NCI-H748 treated with DMSO at 0.1 percent for 48 hours (cell line): ENCODE results near the gene TBL1X.

Experiments
- DNase-seq: peaks from one replicate; lab custom pipeline; 2025; lab: John Stamatoyannopoulos, UW

Gene TBL1X

DNA sequence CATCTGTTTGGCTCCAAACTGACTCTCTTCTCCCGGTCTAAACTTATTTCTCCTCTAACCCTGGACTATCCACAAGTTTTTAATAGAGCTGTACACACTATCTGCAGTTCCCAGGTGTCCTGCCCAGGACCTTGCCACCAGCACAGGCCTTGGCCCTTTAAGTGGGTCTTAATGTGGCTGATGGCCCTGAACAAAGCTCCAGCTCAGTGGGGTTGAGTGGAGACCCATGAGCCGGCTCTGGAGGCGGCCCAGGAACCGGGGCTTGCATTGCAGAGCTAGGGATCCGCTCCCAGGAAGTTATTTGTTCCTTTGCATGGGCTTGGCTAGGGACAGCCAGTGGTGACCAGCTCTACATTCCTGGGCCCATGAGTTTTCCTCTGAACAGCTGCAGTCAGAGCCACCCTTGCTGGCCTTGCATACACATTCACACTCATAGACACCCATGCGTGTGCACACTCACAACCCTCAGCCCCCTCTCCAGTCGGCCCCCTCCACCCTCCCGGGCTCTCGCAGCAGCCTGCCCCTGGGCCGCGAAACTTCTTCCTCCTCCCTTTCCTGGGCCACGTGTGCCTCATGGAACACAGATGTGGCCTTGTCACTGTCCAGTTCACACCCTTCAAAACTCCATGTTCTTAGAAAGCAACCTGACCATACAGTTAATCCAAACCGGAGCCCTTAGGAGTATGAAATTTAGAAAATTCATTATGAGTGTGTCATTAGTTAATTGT is 242.6 kb downstream of the TBL1X start:
- no peak for DNase-seq

DNA sequence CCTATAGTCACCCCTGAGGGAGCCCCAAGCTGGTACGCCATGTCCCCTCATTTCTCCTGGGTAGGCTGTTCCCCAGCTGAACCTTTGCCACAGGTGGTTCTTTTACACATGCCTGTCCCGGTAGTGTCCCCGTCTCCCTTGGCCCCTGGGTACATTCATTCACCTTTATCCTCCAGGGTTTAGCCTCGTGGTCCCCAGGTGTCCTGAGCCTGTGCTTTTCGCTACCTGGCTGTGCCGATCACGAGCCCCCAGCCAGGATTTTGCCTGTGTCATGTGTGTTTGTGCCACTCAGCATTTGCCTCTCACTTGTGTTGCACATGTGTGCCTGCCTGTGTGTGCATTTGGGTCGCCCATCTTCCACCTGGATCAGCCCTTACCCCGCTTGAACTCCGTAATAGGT is 243.2 kb downstream of the TBL1X start:
- no peak for DNase-seq

DNA sequence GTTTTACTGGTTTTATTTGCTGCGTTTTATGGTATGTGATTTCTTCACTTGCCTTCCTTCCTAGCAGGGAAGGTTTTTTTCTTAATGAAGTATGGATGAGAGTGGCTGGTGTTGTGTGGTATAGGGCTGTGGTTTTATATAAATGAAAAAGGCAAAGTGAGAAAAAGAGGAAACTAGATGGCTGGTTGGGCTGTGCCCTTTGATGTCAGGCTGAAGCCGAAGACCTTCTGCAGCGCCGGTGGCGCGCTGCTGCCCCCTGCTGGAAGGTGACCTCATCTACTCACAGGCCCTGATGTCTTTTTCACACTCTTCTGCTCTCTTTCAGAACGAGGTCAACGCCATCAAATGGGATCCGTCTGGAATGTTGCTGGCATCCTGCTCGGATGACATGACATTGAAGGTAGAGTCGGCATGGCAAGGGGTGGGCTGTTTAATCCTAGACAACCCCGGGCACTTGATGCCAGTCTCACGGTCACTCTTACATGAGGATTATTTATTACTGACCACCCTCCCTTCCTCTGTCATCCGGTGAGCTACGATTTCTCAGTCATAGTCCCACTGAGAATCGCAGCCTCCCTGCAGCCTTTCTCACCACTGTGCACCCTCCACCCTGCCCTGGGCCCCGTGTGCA is 244.2 kb downstream of the TBL1X start:
- DNase-seq: peak; percentile 39

DNA sequence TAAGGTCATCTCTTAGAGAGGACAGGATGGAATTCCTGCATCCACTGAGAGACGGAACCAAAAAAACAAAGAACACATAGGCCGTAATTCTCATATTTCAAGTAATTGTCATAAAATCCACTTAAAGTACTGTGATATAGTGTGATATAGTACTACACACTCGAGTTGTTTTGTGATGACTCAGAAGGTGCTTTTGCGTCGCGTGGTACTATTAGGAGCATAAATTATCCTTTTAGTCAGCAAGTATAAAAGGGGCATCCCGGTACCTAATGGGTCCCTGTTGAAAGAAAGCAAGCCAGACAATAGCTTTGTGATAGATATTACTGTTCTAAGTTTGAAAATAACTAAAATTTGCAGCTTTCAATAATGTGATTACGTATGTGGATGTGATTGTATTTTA is 245.5 kb downstream of the TBL1X start:
- no peak for DNase-seq

DNA sequence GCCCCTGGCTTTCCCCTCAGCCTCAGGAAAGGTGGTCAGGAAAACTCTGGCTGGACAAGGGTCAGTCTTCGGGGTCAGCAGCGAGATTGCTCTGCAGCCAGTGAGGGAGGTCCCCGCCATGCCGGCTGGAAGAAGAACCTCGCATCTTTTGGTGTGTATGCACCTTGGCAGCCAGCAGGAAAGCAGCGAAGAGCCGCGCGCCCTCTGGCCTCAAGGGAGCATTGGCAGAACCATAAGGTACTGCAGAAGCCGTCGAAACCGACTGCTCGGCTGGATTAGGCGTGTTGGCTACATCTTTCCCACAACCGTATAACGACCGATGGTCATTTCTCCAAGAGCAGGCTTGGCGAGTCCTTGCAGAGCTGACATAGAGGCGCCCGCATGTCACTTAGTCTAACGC is 252.5 kb downstream of the TBL1X start:
- no peak for DNase-seq

DNA sequence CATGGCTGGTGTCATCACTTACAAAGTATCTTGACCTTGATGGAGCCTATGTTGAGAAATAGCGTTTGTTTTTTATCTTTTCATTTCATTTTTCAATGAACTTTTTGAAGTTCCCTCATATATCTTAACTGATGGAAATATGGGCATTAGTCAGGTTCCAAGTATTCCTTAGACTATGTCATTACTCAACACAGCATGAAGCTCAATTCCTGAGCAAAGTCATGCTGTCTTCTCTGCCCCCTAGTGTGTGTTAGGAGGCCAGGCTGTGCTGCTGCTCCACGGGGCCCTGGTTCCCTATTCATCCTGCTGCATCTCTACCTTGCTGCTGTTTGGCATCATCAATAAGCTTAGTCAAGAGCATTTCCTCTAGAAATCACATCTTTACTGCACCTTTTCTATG is 259.9 kb downstream of the TBL1X start:
- DNase-seq: no peak

DNA sequence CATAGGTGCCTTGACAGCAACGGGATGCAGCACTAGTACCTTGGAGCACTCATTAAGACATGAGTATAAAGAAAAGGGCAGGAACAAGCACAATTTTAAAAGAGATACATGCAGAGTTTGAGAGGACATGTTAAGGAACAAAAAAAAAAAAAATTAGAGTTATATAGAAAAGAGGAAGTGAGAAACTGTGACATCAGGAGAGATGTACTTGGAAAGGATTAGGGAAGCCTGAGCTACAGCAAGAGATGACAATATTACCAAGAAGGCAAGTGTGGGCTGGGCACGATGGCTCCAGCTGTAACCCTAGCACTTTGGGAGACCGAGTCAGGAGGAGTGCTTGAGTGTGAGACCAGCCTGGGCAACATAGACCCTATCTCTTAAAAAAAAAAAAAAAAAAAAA is 263.4 kb downstream of the TBL1X start:
- DNase-seq: no peak

DNA sequence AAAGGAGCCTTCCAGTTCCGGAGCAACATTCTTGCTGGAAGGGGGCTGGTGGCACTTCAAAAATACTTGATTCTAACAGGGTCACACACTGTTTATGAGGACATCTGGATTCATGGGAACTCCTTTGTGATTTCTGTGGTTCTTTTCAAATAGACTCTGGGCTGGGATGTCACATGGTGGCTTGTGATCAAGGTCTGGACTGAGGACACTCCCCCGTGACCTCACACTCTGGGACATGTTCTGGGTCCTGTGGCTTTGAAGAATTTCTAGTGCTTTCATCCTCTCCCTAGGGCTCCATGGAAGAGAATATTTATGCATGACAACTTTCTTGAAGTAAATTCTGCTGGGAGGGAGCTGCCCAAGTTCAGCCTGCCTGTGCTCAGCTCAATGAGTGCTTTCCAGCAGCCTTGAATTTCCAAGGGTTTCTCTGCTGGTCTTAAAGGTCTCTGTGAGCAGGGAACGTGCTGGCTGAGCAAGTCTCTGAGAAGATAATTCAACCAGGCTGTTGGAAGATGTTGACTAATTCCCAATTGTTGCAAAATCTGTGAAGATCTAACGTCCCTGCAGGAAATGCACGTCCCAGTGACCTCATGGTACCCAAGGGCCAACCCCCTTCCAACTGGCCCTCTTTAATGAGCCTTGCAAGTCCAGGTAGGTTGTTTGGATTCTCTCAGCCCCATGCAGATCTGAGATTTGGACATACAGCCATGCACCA is 264.5 kb downstream of the TBL1X start:
- no peak for DNase-seq

DNA sequence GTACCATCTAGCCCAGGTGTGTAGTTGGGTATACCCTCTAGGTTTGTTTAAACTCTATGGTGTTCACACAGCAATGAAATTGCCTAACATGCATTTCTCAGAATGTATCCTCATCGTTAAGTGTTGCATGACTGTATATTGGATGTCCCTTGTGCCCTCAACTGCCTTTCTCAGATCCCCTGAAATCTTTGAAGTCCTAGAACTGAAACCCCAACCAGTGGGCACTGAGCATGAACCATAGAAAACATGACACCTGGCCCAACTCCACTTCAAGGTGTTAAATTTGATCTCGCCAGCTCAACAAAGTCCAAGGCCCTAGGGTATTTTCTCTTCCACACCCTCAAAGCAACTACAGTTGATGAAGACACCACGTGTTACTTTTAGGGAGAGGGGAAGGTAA is 265.2 kb downstream of the TBL1X start:
- DNase-seq: no peak

DNA sequence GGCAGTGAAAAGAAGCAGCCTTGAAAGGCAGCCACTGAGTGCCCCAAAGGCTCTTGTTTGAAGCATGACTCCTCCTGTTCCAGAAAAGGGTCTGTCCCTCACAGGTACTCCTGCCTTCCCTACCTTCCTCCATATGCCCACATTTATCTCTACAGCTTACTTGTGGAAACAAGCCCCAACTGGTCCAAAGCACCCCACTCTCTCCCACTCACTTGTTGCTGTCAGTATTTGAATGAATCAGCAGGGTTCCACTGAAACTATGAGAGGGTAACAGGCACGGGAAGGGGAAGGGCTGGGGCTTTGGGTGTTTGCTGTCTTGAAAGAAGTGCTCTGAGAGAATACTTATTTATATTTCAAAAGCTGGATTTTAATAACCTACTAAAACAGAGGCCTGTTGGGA is 265.9 kb downstream of the TBL1X start:
- no peak for DNase-seq

DNA sequence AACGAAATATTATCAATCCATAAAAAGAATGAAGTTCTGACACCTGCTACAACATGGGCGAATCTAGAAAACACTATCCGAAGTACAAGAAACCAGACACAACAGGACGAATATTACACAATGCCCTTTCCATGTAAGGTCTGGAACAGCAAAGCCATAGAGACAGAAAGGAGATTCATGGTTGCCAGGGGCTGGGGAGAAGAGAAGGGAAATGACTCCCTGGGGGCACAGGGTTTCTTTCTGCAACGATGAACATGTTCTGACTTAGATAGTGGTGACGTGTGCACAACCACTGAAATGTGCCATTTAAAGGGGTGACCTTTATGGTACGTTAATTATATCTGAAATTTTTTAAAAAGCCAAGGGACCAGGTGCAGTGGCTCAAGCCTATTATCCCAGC is 272.5 kb downstream of the TBL1X start:
- DNase-seq: no peak

DNA sequence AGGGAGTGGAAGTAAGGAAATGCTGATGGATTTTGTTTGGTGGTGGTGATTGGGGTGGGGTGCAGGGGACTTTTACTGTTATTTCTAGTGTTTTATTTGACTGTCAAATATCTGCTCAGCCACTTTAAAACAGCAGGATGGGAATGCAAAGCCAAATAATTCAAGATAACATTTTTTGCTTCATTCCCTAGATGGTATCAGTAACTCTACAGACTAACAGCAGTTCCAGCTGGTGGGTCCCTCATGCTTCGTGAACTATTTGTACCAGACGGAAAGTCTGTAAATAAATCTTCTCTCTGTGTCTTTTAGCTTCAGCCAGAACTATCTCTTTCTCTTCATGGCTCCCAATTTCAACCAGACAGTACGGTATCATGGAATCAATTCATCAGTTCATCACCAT is 273.3 kb downstream of the TBL1X start:
- DNase-seq: no peak

DNA sequence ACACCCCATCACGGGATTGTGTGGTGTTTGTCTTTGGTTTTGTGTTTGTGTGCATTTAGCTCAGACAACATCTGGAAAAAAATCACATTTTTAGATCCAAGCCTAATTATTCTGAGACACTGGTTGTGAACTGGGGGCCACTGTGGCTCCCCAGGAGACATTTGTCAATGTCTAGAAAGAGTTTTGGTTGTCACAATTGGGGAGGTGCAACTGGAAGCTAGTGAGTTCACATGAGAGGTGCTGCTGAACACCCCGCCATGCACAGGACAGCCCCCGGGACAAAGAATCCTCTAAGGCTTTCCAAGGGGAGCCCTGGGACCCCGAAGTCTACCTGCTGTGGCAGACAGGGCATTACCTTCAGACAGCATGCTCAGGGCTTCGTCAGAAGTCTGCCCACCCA is 274.3 kb downstream of the TBL1X start:
- no peak for DNase-seq

DNA sequence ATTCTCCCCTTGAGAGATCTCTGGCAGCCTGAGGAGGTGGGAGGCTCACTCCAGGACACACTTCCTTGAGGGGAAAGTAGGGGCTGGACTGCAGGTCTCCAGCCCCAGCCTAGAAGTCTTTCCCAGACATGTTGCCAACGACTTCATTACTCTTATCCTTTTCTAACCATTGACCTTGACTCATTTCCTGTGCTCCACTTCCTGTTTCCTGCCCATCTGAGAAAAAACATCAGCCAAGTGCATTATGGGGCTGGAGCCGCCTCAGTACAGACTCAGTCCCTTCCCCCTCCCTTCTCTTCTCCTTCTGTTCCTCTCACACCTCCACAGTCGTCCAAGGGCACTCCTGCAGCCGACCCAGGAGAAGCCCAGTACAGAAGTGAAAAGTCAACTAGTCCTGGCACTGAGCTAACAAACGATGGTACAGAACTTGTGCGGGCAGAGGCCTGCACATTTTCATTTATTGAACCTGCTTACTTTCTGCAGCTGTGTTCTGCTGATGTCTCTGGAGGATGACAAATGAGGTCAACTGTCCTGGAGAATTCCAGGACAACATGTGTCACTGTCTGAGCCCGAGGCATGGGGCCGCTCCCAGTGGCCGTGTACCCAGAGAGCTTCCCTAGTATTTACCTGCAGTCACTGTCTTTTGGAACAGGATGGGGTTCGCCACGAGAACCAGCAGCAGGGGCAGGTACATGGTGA is 280.7 kb downstream of the TBL1X start:
- no peak for DNase-seq

DNA sequence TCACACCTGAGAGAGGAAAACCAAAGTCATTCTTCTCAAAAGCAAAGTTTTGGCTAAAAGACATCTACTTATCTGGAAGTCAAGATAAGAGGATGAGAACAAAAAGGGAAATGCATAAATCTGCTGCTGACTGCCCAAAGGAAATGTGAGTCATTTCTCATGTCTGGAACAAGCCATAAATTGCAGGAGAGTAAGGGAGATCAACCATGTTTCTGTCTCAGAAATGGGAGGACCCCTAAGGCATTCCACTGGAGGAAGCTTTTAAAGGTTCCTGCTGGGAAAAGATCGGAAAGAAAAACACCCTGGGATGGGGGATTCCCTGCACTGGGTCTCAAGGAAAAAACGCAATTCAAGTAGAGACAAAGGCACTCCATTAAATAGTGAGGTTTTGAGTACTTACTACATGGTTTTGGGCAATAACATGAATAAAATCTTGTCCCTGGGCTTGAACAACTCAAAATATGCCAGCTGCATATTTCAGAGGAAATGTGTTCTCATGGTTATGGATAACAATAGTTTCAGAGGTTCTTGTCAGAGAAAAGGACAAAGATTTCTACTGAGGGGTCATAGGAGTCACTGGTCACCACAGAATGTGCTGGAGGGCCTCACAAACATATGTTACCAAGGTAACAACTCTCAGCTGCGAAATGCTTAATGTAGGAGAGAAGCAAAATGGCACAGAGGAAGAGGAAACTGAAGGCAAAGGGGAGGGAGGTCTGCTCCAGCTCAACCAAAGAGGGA is 281.5 kb downstream of the TBL1X start:
- DNase-seq: no peak

DNA sequence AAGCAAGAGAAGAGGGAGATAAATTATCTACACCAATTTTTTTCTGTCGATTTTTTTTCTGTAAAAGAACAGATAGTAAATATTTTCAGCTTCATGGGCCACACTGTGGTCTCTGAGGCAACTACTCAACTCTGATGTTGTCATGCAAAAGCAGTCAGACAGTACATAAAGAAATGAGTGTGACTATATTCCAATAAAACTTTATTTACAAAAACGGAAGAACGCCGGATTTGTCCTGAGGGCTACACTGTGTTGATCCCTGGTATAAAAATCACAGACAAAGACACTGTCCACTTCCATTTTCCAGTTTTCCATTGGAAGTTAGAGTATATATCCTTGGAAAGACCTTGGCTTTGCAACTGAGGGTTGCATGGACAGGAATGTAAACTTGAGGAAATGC is 282.8 kb downstream of the TBL1X start:
- DNase-seq: no peak

DNA sequence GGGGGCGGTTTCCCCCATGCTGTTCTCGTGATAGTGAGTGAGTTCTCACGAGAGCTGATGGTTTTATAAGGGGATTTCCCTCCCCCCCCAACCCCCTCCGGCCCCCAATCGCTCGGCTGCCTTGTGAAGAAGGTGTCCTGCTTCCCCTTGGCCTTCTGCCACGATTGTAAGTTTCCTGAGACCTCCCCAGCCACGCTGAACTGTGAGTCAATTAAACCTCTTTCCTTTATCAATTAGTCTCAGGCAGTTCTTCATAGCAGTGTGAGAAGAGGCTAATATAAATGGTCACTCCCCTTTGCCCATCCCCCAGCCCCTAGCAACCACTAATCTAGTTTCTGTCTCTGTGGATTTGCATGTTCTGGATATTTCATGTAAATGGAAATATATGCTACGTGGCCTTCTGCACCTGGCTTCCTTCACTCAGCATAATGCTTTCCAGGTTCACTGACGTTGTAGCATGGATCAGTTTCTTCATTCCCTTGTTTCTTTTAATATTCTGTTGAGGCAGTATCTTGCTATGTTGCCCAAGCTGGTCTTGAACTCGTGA is 284.4 kb downstream of the TBL1X start:
- no peak for DNase-seq

DNA sequence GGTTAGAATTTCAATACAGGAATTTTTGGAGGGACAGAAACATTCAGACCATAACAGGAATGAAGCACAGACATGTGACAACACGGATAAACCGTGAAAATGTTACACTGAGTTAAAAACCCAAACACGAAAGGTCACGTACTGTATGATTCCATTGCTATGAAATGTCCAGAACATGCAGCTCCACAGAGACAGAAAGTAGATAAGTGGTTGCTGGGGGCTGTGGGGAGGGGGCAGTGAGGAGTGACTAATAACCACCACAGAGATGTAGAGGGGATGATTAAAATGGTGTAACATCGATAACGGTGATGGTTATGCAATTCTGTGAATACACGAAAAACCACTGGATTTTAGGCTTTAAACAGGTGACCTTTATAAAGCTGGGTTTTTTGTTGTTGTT is 292.5 kb downstream of the TBL1X start:
- DNase-seq: no peak

DNA sequence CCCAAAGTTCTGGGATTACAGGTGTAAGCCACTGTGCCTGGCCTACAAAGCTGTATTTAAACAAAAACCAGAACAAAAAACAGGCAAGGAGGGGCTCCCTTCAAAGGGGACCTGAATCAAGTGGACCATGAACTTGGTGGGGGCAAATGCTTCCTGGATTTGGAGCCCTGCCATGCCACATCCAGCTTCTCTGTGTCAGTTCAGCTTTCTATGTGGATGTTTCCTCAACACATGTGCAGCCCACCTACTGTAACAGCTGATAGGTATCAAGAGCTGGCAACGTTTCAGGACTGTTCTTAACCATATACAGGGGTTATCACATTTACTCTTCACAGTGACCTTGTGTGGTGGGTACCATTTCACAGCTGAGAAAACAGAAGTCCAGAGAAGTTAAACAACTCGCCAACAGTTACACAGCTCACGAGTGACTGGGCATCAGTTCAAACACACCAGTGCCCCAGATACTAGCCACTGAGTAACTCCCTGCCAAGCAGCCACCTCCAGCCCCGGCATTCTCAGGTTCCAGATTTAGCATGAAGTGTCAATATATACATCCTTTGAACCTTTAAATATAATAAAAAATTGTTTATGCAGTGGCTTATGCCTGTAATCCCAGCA is 293.3 kb downstream of the TBL1X start:
- DNase-seq: no peak

DNA sequence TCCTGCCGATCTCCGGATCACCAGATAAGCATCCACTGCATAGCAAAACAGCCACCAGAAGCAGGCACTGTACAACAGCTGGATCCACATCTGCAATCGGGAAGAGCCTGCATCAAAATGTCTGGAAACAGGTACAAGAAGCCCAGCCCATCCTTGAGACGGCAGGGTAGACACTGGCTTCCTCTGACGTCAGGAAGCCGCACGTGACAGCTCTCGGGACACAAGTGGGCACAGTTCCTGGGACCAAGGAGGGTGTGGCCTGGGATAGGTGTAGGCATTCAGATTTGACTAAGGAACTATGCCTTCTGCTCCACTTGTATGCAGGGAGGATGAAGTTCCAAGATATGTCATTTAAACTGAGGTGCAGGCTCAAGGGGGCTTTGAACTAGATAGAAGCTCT is 294.5 kb downstream of the TBL1X start:
- no peak for DNase-seq

DNA sequence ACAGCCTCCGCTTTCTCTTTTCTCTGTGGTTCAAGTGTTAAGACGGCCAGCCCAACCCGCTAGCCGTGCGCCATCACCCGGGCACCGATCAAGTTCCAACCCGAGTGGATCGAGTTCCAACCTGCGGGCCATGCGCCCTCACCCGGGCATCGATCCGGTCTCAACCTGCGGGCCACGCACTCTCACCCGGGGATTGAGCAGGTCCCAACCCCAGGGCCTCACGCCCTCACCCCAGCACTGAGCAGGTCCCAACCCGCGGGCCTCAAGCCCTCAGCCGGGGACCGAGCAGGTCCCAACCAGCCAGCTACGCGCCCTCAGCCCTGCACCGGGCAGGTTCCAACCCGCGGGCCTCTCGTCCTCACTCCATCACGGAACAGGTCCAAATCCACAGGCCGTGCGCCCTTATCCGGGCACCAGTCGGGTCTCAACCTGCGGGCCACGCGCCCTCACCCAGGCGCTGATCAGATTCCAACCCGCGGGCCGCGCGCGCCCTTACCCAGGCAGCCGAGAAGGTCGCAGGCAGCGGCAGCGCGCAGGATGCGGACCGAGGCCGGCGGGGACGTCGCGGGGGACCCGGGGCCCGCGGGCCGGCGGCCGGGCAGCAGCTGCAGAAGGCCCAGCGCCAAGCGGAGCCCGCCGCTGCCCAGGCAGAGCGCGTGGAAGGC is 300.3 kb downstream of the TBL1X start:
- DNase-seq: no peak
